Subcutaneous adipose tissue (tissue), 4 donors: ENCODE data around the gene ZBTB20. TPM values are rescaled to one million over a fixed set of nuclear protein-coding genes. Genes with fewer than 3 reads are reported as not detected.

Experiments
- total RNA-seq, 4 donors: library from RNA; depleted of rRNA; stranded (reverse); fragments of >200 nt; gene quantifications; one replicate each; pipeline ENCODE4 v1.1.0, GENCODE V29; 2016
- TF ChIP-seq, protein P1 (sequence below): fragments of 450-650 bp; IDR thresholded peaks from one replicate; pipeline ENCODE4 v1.5.1; 2016; ENCODE audit warnings: low read depth, mild to moderate bottlenecking, control low read depth, antibody characterized with exemption, moderate library complexity

Gene ZBTB20
- total RNA-seq, 4 donors from 2014 or later, result 60.3 to 93.4 (median 69.1) TPM

DNA sequence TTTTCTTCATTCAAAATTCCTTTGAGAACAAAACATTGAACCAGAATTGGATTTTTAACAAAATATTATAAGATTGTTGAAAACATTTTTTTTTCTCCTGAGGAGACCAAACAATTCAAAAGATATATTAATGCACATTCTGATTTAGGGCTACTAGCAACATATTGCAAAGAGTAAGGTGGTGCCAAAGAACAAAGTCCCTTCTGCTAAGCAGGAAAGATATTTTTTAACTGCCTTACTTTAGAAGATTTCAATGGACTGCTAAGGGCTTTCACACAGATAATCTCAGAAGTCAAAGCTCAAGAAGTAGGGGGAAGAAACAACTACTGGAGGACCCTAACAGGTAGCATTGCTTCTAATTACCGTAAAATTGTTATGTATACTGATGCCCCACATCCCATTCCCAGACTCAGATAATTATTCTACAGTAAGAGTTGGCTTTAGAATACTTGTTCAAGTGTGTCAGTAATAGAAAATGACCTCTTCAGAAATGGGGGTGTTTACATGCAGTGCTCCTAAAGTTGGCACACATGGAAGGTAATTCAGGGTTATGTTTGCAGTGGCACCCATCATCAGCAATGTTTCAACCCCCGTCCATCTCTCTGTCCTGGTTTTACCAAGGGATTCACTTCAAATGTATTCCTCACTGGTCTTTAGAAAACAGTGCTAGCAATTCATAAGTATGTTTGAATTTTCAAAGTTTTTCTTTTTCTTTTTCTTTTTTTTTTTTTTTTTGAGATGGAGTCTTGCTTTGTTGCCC is 354.7 kb downstream of the ZBTB20 start:
- TF ChIP-seq, protein P1, sequence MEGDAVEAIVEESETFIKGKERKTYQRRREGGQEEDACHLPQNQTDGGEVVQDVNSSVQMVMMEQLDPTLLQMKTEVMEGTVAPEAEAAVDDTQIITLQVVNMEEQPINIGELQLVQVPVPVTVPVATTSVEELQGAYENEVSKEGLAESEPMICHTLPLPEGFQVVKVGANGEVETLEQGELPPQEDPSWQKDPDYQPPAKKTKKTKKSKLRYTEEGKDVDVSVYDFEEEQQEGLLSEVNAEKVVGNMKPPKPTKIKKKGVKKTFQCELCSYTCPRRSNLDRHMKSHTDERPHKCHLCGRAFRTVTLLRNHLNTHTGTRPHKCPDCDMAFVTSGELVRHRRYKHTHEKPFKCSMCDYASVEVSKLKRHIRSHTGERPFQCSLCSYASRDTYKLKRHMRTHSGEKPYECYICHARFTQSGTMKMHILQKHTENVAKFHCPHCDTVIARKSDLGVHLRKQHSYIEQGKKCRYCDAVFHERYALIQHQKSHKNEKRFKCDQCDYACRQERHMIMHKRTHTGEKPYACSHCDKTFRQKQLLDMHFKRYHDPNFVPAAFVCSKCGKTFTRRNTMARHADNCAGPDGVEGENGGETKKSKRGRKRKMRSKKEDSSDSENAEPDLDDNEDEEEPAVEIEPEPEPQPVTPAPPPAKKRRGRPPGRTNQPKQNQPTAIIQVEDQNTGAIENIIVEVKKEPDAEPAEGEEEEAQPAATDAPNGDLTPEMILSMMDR, result no peak

DNA sequence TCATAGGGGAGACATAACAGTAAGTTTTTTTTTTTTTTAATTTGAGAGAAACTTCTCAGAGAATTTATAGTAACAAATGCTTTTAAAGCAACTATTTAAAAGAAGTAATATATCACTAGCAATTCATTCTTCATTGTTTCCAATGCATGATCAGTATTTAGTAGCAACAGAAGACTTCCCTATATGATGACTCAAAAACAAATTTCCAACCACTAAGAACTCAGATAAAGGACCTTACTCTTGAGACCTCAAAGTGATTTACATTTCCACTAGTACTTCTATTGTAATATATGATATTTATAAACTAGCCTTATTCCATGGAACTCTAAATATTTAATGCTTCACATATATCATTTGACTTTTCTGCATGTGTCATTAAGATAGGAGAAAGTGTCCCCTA is 356.3 kb downstream of the ZBTB20 start:
- TF ChIP-seq, protein P1, result no peak

DNA sequence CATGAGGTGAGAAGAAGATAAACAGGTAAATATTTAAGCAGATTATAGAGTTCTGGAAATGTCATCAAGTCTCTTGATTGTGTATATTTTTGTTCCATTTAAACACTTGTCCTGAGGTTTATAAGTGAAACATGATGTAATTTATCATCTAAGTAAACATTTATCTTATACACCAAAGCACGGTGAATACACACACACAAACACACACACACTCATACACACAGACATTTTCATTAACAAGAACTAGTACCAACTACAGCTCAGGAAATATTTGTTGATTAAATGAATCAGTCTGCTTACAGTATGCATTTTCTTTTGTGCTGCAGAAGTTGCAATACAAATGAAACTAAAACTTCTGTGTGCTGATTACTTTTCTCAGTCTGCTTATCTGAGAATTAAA is 357.3 kb downstream of the ZBTB20 start:
- TF ChIP-seq, protein P1, result no peak

DNA sequence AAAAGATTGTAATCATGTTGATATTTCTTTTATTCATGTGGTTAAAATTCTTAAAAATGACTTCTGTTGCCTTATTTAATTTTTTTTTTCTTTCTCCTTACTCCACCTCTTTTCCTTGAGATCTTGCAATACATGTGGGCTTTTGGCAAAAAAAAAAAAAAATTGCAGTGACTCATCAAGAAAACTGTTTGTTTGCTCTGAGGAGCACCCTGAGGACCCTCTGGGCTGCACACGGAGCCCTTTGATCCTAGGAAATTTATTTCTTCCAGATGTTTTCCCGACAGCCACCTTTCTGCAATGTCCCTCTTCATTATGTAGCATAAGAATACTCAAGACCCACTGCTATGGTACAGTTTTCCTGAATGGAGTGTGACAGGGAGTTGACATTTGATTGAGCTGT is 371.7 kb downstream of the ZBTB20 start:
- TF ChIP-seq, protein P1, result no peak

DNA sequence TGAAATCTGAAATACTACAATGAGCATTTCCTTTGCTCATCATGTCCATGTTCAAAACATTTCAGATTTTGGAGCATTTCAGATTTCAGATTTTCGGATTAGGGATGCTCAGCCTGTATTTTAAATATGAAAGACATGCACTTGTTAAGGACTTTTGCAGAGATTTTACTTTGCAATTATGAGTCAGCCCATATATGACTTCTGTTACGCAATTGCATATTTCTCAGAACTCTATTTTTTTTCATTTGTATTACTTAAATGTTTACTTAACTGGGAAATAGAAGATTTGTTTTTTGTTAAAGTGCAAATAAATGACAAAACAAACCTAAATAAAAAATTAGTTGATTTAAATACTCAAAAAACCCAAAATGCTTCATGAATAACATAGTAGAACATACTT is 376.2 kb downstream of the ZBTB20 start:
- TF ChIP-seq, protein P1, result no peak

DNA sequence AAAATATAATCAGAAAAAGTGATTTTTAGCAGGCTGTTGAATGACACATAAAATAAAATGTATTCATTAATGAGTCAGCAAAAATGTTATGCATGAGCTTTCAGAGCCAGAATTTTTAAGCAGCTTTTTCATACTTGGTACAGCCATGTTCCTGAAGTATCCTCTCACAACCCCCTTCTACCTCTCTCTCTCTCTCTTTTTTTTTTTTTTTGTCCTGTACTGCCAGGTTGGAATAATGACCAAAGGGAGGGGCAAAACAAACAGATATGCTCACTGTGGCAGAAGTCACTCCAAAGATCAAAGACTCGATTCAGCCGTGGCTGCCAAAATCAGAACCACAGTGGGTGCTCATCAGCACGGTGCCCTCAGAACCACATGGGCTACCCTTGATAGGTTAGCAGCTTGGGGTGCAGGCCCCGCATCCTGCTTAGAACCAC is 383.0 kb downstream of the ZBTB20 start:
- TF ChIP-seq, protein P1, result no peak

DNA sequence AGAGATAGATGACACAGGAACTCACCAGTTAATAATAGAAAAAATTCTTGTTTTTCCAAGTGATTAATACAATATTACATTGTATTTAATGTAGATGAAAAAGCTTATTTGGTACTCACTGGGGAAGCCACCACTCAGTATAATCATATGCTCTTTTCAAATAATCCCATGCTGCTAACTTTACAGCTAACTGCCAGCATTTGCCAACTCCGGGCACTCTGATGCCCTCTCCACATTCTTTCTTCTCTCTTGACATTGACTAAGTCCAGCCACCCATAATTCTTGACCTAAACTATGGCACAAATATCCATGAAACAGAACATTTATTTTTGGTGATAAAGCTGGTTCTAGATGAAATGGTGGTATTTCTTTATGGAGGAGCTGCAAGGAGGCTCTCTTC is 384.9 kb downstream of the ZBTB20 start:
- TF ChIP-seq, protein P1, result no peak
